Stimulated activated CD4-positive, alpha-beta T cell treated with anti-CD3 and anti-CD28 coated beads, Interleukin-15, amount 100 ng/mL, for 48 hours (primary cell): ENCODE measurements around the gene DIAPH1.
A peak's percentile ranks its signal among the peaks of the same experiment; 100 is the strongest.
"Not testable (repeated sequence)": the region's sequence is repeated elsewhere in the genome, so short reads cannot be mapped to it uniquely, and the experiment has no call there.

Experiments used
- DNase-seq, 2 donors: peaks; one replicate each; pipeline ENCODE4 v3.0.0-alpha.2; 2020; ENCODE audit warnings: low read depth in 2 of 2

Gene DIAPH1

DNA sequence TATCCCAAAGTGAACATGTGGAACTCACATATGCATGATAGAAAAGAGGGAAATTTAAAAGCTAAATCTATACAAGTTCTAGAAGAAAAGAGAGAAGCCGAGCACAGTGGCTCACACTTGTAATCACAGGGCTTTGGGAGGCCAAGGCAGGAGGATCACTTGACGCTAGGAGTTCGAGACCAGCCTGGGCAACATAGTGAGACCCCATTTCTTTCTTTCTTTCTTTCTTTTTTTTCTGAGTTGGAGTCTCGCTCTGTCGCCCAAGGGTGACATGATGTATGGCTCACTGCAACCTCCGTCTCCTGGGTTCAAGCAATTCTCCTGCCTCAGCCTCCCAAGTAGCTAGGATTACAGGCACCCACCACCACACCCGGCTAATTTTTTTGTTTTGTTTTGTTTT, 8.9 kb downstream of the DIAPH1 start:
- not testable (repeated sequence) for DNase-seq

DNA sequence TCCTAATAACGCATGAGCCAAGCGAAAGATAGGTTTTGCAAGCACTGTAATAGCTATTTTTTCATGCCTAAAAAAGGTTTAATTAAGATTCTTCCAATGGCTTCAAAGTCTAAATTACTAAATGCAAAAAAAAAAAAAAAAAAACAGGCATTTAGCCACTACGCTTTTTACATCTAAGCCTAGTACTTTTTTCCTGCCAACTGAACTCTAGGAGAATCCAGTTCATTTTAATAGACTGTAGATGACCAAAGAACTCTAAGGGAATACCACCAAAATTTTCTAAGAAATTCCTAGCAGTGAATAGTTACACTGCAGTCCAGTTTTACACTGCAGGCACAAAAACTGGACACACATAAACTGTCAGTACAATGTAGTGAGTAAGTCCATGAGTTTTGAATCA, 9.8 kb downstream of the DIAPH1 start:
- DNase-seq: no peak

DNA sequence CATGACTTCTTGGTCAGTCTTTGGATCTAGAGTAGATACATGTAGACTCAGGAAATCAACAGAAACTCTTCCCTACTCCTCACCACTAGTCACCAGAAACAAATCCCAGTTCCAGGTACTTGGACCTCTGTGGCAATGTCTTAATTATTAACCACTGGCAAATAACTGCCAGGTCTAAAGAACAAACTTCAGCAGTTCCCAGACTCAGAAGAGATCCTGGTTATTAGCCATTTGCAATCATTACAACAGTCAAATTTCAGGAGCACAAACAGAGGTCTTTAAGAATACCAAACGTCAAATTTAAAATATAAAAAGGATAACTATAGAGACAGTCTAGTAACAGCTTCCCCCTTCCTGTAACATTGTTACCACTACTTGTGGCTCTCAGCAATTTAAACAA, 10.2 kb downstream of the DIAPH1 start:
- no peak for DNase-seq

DNA sequence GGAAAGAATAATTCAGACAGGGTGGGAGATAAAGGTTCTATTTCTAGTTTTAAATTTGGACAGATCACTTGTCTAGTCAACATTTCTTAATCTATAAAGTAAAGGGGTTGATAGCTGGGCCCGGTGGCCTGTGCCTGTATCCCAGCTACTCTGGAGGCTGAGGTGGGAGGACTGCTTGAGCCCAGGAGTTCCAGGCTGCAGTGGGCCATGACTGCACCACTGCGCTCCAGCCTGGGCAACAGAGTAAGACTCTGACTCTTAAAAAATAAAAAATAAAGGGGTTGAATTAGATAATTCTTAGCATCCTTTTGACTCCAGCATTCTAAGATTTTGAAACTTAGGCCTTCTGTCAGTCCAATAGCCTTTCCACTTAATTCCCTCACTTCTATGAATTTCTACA, 10.8 kb downstream of the DIAPH1 start:
- DNase-seq: no peak

DNA sequence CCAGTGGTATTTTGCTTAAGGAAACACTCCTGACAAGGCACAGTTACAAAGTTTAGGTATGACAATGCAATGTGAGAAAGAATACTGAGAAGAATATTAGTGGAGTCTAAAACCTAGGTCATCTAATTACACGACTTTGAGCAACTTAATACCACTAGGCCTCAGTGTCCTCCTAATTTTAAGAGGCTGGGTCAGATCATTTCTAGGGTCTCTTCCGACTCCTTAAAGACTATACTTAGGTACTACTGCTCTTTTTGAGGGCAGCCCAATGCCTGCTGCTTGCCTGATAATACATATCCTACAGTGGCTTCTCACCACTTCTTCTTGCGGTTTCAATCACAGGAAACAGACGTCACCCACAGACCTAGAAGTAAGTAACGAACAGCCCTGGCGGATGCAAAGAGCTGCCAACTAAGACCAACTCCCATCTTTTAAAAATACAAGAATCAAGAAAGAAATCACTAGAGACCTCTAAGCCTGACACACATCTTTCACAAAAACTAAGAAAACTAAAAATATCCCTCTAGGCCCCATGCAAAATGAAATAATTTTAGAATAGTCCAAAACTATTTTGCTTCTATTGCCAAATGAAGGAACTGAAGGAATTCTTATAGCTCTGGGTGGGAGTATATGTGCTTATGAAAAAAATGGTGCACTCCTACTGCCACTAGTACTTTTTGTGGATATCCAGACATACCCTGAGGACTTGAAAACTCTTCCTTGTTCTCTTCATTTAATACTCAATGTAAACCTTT, 13.1 kb downstream of the DIAPH1 start:
- peak; percentile 49 to 51 for DNase-seq

DNA sequence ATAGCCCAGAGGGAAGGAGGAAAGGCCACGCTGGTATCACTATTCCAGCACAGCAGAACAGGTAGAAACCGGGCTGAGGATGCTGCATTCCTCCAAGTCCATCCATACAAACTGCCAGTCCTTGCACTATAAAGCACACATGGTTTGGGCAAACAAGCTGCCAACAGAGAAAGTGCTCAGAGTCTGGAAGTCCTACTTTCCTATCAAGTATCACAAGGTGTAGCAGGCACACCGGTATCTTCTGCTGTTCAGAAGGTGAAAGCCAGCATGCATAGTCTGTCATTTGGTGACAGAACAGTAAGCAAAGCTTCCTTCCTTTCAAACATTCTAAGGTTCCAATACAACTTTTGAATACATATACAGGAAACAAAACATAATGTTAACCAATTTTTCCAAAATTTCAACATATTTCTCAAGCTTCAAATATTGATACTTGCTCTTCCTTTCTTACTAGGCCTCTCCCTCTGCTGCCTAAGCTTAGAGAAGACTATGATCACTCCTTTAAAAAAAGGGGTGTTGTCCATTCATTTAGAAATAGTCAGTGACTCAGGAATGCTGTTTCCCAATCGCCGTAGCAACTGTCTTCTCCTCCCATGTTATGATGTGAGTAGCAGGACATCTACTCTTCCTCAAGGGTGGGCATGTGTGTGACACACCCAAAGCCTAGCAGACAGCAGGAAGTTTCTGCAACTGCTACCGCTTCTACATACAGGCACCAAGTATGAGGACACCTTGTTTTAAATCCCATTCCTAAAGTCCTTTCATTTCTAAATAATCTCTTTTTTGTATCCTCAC, 14.7 kb downstream of the DIAPH1 start:
- DNase-seq: no peak

DNA sequence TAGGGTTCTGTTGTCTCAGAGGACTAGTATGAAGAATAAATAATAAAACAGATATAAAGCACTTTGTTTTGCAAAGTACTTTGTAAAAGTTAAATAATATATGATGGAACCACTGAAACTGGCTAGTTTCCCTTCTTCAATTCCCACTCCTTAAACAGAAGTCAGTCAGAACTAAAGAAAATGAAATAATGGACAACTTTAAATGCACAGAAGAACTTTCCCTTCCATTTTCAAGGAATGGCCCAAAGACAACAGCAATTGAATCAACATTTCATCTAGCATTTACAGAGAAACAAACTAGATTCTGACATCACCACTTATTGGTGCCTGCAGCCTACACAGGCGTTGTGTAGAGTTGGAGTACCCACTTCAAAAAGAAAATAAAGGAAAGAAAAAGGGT, 16.2 kb downstream of the DIAPH1 start:
- no peak for DNase-seq

DNA sequence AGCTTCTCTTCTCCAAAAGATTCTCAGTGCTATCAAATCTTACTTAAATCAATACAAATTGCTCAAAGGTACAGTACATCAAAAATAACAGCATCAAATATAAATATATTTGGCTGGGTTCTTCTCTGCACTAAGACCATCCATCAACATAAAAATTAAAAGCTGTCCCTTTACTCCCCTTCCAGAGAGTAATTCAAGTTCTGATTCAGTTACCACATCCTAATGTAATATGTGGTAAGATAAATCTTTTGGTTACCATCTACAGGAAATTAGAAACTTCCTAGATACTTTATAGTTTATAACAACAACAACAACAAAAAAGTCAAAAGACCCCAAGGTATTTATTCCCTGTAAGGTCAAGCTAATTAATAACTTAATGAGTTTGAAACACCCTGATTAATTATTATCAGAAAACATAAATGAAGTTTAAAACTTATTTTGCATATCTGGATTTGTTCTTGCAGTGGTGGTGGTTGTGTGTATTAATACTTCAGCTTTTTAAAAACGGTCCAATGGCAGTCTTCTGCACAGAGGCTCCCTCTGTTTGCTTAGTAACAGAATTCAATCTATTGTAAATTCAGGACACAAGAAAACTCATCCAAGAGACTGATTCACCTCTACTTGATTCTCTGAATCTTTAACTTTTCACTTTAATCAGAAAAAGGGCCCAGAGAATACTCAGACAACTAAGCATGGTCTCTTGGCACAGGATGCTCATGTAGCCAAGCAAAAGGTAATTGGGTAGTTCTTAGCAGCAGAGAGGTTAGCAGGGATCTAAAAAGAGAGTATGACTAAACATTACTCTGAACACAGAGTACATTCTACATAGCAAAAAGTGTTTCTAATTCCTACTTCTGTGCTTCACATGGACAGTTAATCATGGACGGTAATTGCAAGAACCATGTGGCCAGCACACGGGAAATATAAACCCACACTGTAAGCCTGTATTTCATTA, 20.1 kb downstream of the DIAPH1 start:
- no peak for DNase-seq

DNA sequence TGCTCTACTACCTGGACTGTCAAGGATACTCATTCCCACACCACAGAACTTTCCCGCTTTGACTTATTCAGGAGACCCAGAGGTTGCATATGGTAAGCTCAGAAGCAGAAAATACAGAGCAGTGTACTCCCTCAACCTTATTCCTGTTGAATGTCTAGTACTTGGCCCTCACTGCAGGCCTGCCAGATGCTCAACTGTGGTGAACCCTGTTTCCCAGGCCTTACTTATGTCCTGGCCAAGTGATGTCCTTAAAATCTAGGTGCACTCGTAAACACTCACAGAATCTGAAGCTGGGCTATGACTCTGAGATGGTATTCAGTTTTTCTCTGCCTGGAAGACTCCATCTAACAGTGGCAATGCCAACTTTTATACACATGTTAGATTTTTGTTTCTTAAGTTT, 21.0 kb downstream of the DIAPH1 start:
- no peak for DNase-seq

DNA sequence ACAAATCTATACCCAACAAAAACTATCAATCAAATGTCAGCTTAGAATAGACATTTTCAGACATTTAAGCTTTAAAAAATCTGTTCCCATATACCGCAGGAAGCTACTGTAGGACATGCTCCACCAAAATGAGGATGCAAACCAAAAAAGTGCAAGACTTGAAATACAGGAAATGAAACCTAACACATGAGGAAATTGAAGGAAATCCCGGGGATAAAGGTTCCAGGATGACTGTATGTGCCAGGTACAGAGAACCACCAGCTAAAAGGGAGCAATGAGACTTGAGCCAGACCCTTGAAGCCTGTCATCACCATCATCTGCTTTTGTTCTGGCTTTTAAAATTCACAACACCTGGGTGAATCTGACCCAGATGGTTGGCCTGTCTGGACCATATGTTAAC, 21.4 kb downstream of the DIAPH1 start:
- DNase-seq: no peak

DNA sequence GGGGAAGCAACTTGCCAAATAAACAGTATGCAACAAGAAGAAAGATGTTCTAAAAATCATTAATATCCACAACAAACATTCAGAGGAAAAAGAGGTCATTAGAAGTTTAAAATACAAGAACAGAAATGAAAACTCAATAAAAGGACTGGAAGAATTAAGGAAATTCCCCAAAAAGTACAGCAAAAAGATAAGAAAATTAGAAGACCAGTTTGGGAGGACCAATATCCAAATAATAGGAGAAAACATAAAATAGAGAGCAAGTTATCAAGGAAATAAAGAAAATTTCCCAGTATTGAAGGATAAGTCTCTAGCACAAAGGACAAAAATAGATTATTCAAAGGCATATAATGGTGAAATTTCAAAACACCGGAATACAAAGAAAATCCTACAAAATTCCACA, 21.9 kb downstream of the DIAPH1 start:
- DNase-seq: no peak

DNA sequence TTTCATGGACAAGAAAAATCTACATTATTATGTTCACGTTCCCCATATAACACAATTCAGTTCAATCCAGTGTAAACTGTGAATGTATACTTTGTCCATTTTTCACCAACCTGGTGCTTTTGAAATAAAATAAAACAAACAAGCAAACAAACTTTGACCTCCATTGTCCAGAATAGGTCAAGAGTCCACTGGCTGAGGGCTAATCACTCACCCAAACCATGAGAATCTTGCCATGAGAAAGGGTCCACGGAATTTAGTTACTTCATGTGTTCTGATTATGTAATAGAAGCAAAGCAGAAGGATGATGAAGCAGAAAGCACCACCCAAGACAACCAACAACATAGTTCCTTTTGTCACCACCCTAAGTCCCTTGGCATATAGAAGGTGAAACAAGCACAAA, 28.7 kb downstream of the DIAPH1 start:
- DNase-seq: no peak

DNA sequence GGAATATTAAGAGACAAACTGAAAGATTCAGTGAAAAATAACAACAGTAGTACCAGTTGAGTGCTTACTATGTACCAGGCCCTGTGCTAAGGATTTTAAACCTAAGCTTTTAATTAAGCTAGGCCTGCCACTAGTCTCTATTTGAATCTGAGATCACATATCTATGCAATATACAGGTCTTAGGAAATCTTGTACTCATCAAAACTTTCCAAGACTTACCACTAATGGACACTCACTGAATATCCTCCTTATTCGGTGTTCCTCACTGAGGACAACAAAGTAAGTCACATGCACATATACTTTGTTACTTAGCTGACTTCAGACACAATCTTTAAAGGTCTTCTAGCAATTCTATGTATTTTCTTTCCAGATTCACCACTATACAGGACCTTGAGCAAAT, 32.6 kb downstream of the DIAPH1 start:
- no peak for DNase-seq

DNA sequence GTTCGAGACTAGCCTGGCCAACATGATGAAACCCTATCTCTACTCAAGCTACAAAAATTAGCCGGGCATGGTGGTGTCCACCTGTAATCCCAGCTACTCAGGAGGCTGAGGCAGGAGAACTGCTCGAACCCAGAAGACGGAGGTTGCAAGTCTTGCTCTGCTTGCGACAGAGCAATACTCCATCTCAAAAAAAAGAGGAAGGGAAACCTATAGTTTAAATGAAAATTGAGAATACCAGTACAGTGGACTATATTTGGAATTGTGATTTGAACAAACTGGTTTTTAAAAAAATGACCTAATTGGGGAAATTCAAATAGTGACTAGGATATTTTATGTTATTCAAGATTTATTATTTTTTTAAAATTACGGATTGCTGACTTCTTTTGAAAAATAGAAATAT, 33.2 kb downstream of the DIAPH1 start:
- no peak for DNase-seq

DNA sequence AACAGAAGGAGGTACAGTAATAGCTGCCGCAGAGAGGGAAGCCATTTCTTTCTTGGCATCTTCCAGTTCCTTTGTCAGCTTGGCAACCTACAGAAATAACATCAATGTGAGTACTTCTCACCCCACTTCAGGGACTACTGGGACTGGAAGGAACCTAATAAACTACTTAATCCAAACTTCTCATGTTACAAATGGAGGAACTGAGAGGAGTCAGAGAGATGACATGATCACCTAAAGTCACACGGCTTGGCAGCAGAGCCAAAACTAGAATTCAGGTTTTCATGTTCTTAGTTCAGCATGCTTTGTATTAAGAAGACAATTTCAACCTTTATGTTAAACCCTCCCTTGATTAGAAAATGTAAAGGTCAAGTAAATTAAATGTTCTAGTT, 44.7 kb downstream of the DIAPH1 start:
- no peak for DNase-seq

DNA sequence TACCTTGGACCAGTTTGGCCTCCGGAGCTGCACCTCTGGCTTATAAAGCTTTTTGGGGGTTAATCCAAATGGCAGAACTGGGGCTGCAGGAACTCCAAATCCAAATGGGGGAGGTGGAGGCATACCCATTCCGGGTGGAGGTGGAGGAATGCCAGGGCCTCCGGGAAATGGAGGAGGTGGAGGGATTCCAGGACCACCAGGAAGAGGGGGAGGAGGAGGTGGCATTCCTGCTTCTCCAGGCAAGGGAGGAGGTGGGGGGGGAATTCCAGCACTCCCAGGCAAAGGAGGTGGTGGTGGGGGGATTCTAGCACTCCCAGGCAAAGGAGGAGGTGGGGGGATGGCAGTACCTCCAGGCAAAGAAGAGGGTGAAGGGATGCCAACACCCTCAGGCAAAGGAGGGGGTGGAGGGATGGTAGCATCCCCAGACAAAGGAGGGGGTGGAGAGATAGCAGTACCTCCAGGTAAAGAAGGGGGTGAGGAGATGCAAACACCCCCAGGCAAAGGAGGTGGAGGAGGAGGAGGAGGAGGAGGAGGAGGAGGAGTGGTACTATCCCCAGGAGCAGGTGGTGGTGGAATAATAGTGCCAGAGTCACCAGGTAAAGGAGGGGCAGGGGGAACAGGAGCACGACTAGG, 45.2 kb downstream of the DIAPH1 start:
- no peak for DNase-seq

DNA sequence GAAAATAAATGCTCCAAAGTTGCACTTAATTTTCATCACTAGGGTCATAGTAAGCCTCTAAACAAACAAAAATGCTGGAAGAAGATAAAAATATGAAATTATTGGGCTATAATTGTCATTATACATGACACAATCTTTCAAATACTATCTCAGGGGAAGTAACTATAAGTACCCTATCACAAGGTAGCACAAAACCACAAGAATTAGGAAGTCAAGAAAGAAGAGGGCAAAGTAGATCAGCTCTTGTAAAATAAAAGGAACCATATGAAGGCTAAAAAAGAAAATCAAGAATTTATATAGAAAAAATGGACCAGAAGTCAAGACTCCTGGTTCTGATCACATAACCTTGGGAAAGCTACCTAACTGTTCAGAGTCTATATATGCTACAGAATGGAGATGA, 48.1 kb downstream of the DIAPH1 start:
- no peak for DNase-seq

DNA sequence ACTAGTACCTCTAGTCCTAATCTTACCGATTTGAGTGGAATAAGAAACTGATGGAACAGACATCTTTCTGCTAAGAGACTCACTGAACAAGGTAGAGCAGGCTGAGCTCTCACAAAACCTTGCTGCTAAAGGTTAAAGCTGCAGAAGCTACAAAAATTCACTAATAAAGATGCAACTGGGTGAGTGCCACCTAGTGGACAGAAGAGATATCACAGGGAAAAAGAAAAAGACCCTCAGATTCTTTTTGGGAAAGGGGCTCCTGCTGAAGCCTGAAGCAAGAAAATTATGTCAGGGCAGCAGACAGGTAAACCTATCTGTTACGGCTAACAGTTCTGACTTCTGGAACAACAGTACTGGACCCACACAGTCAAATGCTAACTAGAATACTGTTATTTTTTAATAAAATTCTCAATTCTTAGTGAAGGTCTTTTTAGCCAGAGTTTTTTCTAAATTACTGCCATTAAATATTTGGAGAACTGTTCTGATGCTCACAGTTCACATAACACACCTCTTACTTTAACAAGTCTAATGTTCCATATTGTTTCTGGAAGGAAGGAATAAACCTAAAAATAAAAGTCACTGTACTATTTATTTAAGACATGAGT, 51.2 kb downstream of the DIAPH1 start:
- DNase-seq: no peak

DNA sequence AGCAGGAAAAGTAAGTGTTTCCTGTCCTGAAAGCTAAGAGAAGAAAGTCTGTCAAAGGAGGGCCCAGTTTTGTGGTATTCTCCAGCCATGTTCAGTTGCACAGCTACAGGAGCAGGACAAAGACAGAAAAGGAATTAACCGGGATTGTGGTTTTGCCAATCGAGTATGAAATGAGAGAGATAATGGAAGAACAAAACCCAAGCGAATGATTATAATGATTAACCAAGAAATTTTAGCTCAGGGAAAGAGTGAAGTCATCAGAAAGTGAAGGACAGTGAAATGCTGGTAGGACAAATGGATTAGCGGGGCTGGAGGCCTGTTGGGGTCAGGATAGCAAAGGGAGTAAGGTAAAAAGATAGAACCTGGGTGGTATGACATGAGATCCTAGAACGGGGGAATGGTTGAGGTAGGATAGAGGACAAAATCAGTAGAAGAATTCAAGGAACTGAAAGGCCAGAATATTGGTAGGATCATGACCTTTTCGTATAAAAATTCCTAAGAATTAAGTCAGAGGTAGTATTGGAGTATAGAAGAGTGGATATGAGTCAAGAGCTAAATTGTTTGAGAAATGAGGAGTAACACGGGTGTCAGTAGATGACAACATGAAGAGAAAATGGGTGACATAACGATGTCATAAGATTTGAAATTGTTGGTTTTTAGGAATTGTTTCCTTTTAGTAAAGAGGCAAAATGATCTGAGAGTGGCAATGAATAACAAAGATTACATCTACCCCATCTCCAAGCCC, 52.8 kb downstream of the DIAPH1 start:
- DNase-seq: no peak

DNA sequence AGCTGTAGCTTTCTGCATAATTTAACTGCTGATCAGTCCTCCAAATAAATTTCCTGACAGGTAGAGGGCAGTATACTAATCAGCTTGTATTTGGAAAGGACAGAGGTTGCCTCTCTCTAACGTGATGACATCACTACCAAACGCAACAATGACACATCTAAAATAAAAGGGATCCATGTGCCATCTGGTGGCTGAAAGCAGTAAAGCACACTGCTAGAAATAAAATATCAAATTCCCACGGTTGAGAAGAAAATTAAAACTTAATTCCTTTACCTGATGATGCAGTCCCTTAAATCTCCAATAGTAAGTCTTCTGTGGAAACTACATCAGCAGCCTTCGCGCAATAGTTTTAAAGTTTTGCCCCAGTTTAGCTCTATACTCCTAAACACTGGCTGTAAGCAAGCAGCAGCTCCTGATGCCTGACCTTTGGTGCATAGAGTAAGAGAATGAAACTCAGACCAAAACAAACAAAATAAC, 54.5 kb downstream of the DIAPH1 start:
- DNase-seq: peak; percentile 26 to 63
